HG02938 (cell line): ENCODE measurements around the gene ZNF804B.

Experiments
- ATAC-seq: cut with Tn5 transposase; IDR thresholded peaks from one replicate; pipeline ENCODE4 v1.9.1; 2021; ENCODE audit warnings: mild to moderate bottlenecking, moderate library complexity; ENCODE audit not compliant: unreplicated experiment

ZNF804B gene

DNA sequence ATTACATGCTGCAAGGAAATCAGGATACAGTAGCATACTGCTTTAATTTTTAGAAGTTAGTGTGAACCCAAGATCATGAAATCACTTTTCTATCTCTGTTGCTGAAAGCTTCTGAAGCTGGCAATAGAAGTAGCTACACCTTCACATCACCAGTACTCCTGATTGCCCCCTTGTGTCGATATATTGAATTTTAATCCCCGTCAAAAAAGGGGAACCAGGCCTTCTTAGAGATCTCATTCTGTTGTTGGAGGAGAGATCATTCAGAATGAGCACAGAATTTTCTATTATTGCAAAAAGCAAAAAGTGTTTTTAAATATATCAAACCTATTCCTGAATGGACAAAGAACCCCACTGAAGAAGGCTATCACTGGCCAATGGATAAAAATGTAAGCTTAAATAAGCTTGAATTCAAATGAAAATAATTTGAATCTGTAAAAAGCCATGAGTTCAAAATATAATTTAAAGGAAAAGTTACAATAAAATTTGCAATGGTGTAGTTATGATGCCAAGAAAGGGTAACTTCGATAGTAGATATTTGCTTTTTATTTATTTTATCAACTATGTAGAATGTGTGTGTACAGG is 75.7 kb downstream of the ZNF804B start:
- peak; percentile 97 for ATAC-seq

GRCh38 chr7:88842201-88842600 is 82.7 kb downstream of the ZNF804B start:
- ATAC-seq: no peak

DNA sequence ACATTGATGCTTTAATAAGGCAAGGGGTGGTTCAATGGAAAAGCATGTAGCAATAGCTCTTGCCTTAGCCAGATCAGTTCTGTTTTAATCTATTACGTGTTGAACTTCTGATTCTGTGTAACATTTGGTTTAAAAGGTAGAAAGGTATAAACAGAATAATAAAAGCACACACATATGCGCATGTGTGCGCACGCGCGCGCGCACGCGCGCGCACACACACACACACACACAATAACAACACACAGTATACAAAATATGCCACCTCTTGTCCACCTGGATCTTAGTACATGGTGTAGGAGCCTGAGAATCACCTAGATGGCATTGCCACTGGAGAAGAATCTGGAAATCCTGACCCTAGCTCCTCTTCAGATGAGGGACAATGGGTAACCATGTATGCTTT is 85.6 kb downstream of the ZNF804B start:
- no peak for ATAC-seq

- ATAC-seq: no peak
These were observed 91.7 kb downstream of the ZNF804B start for GRCh38 chr7:88851220-88851619.

DNA sequence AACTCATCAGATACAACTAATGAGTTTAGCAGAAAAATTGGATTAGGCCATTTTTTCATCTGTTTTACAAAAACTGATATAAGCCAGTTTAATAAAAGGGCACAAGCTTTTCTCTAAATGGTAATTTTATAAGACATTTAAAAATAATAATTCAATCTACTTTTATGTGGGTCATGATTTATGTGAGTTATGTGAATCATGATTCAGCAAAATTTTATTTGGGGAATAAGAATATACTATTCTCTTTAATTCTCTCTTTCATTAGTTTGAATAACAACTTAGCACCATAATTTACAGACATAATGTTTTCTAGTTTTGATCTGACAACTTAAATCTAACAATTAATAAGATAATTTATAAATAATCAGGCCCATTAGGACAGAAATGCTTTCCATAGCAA is 99.8 kb downstream of the ZNF804B start:
- ATAC-seq: no peak

DNA sequence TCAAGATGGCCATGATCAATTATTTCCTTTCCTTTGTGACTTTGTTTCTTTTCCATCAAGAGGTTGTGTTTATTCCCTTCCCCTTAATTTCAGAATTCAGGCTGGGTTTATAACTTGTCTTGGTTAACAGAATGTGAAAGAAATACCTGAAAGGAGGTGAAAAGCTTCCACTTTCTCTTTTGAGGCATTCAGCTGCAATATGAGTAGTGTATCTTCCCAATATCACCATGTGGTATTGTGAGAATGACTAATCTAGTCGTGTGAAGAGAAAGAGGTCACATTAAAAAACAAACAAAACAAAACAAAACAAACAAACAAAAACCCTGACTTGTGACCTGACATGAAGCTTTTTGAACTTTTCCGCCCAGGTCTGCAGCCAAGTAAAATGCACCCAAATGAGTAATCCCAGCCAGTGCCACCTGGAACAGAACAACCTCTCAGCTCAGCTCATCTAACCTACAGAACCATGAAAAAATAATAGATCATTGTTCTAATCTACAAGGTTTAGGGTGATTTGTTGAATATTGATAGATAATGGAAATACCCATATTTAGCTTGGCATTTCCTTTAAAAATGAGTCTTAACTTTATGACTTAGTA is 106.9 kb downstream of the ZNF804B start:
- ATAC-seq: no peak

GRCh38 chr7:88867158-88867557 is 107.7 kb downstream of the ZNF804B start:
- ATAC-seq: no peak

DNA sequence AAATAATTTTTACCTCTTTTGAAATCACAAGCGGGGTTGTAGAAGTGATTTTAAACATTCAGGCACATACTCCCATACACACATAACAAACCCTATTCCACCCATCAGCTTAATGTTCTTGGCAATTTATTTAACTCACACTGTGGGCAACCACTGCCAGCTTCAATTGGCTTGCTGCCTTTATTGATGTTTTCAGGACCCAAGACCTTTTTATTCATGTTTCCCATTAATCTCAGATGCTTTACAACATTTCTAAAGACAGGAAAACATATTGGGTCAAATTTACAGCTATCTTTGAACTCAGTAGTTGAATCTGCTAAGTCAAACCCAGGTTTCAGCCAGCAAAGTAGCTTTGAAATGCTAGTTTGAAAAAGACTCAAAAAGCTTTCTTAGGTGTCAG is 109.0 kb downstream of the ZNF804B start:
- ATAC-seq: no peak

DNA sequence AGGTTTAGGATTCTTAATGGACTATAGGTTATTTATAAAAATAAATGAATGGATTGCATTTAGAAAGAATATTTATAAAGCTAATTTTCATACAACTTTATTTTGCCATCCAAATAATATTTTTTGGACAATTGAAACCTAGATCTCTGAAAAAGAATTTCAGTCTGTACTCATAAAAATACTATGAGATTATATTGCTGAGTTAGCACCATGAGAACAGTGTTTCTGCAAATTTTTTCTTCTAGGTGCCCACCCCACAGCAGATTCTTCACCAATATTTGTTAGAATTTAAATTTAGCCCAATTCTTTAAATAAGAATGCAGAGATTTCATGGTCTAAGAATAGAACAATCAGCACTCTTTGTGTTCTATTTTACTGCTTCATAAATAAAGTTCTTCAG is 121.6 kb downstream of the ZNF804B start:
- ATAC-seq: no peak

DNA sequence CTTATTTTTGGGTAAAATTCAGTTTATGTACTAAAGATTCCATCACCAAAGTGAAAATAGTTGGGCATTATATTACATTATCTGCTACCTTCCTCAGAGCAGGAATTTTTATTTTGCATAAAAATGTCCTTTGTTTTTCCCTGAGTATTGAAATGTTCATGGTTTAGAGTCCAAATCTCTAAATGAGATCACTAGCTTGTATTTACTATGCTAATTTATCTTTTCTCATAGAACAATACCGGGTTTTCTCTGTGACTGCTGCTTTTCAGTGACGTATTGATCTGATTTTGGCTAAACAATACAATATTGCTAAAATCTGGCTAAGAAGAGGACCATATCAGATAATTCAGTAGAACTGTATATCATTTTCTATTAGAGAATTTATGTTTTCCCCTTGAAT is 125.6 kb downstream of the ZNF804B start:
- no peak for ATAC-seq

GRCh38 chr7:88888684-88889083 is 129.2 kb downstream of the ZNF804B start:
- no peak for ATAC-seq

DNA sequence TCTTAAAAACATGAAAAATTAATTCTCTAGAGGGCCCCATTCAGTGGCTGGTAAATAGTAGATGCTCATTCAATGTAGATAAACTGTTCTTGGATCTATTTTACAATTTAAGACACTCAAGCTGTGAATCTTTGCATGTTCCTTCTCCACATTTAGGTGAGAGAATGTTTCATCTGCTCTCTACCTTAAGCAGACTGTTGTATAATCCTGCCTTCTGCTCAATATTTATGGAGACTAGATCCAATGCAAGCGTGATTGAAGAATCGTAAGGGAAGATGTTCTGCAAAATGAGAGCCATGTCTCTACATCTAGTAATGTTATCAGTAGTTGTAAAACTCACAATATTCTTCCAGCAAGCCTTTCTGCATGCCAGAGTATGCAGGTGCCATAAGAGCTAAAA is 151.0 kb downstream of the ZNF804B start:
- ATAC-seq: no peak

DNA sequence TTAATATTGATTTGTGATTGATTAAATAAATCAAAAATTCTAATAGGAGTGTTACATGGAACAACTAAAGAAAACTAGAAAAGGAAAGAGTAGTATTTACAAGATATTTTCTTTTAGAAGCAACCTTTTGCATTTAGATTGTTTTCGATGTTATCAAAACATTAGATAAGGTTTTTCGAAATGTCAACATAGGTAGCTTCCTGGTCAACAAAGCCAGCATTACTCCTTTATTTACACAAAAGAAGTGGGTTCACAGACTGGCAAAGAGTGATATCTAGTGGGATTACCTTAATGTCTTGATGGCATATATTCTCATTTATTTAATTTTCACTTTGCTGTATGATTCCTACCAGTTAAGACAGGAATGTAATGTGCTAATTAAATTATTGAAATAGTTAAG is 153.4 kb downstream of the ZNF804B start:
- no peak for ATAC-seq

DNA sequence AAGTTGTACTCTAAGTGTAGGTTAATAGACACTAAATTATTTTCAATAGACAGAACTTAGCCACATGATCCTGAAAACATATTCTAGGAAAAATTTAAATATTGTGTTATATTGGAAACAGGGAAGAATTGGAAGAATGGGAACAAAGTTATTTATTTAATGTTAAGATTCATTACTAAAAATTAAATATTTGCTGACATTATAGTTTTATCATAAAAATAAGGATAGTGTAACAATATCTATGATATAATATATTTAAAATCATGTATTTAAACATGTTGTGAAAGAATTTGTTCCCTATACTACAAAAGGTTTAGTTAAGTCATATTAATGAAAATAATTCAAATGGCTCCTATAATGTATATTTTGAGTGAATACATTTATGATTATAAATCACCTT is 156.1 kb downstream of the ZNF804B start:
- no peak for ATAC-seq

DNA sequence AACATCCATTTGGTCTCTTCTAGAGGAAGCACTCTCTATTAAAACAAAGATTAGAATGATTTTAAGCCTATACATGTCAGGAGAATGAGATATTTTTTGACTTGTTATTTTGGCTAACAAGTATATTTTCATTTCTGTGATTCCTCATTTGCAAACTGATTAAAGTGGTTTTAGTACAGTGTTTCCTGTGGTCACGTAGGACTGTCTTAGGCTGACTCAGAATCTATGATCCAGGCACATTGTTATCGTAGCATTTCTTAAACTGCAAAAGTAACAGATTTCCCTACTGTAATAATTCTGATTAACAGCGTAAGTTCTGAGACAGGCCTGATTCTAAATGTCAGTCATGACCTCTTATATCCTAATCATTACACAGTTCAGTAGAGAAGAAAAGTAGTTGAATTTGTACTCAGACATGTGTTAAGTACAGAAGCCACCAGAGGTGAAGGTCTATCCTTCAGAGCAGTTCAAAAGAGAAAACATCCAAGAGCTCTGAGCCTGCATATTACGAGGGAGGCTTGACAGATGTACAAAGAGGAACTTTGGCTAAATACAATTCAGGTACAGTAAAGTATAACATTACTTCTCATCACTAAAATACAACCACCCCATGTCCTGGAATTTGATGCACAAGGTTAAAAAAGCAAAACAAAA is 160.1 kb downstream of the ZNF804B start:
- no peak for ATAC-seq

DNA sequence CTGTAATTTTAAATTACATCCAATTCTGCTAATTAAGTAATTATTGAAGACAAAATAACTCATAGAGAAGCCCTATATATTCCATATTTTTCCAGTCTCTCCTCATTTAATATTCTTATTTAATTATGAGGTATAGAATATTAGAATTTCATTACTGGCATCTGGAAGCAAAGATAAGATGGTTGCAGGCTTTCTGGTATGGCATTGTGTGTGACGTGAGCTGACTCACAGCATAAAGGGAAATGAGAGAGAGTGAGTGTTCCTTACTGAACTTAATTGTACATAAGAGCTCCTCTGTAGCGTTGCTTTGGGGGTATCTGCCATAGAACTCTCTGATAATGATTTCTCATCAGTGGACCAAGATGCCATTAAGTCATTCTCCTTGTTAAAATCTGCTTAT is 163.4 kb downstream of the ZNF804B start:
- no peak for ATAC-seq

DNA sequence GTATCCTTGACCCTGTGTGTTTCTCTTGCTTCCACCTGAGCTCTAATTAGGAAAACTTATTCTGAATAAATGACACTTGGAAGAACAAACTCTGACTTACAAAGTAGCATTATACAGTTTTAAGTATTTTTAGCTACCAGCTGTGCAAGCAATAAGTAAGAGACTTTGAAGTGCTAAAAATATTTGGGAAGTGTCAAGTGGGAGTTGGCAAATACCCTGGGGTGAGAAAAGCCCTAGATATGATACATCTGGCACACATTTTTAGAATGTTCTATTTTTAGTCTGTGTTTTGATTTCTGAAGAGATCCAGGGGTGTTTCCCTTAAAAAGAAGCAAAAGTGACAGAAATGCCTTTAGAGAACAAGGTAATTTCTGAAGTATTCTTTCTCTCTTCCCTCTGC is 168.8 kb downstream of the ZNF804B start:
- no peak for ATAC-seq

- ATAC-seq: no peak
These were observed 170.2 kb downstream of the ZNF804B start for GRCh38 chr7:88929719-88930118.

DNA sequence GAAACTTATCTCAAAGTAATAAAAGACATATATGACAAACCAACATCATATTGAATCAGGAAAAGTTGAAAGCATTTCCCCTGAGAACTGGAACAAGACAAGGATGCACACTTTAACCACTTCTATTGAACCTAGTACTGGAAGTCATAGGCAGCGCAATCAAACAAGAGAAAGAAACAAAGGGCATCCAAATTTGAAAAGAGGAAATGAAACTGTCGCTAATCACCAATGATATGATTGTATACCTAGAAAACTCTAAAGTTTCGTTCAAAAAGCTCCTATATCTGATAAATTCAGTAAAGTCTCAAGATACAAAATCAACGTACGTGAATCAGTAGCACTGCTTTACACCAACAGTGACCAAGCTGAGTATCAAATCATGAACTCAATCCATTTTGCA is 173.8 kb downstream of the ZNF804B start:
- no peak for ATAC-seq

- ATAC-seq: no peak
These were observed 183.5 kb downstream of the ZNF804B start for GRCh38 chr7:88942815-88943501.

DNA sequence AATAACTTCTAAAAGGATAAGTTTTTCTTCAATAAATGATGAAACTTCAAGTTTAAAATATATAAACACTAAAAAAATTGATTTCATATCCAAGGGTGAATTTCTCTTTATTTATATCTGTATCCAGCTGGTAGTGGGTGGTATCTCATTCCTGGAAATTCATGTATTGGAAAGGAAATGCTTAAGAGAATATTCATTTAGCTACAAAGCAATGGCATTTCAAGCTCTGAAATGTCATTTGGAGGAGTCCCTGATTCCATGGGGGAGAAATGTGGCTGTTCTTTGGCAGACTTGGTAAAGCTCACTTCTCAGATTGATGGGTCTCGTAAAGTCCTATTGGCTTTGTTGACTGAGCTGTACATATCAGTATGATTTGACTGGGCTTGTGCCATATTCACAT is 192.3 kb downstream of the ZNF804B start:
- ATAC-seq: no peak

DNA sequence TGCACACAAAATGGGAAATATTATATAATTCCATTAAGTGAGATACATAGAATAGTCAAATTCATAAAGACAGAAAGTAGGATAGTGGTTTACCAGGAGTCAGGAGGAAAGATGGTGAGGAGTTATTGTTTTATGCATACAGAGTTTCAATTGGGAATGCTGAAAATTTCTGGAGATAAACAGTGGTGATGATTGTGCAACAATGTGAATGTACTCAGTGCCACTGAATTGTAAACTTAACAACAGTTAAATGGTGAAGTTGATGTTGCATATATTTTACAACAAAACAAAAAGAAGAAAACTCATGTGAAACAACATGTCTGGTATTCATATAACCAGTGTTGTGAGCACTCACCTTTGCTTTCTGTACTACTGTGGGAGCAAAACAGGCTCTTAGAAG is 204.9 kb downstream of the ZNF804B start:
- ATAC-seq: no peak
